Middle frontal gyrus (tissue), 1 donor: ENCODE results near the gene LBX2.
"Not testable (repeated sequence)": the region's sequence is repeated elsewhere in the genome, so short reads cannot be mapped to it uniquely, and the experiment has no call there.

Experiments used
- DNase-seq: peaks from one replicate; pipeline ENCODE4 v3.0.0-alpha.2; 2015; ENCODE audit warnings: low spot score; ENCODE audit errors: extremely low spot score

The LBX2 gene

GRCh38 chr2:74504591-74504990 lies 5.2 kb upstream of the LBX2 start:
- no peak for DNase-seq

DNA sequence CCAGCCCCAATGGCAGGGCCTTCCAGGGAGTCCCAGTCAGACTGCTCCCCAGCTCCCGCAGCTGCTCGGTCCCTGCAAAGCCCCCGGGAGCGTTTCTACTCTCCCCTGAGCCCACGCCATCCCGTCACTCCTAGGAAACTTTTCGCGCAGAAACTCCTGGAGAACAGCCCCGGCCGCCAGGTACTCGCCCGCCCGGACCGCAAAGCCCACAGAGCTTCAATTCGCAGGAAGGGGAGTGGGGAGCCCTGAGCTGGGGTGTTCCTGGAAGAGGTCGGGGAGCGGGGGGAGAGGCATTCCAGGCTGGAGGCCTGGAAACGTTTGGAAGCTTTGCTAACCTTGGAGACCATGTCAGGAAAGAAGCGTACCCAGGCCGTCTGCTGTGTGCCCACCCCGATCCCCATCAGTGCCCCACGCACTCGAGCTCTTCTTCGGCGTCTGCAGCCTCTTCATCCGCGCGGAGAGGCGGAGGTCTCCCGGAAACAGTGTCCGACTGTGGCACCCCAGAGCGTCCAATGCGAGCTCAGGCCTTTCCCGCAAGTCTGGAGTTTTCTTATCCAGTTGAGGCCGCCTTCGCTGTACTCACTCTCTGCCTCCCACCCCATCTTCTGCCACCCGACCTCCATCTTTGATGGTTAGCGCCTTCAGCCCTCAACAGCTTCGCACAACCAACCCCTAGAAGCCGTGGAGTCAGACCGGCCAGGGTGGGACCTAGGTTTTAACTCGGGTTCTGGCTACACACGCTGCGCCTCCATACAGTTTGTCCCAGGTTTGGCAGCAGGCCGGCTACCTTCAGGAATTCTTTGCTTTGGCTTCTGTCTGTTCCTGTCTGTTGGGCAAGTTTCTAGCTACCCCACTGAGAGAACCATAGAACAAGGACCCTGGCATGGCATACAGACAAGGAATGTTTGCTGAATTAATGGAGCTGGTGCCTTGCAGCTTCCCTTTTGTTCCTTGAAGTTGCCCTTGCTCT lies 4.4 kb upstream of the LBX2 start:
- DNase-seq: no peak

DNA sequence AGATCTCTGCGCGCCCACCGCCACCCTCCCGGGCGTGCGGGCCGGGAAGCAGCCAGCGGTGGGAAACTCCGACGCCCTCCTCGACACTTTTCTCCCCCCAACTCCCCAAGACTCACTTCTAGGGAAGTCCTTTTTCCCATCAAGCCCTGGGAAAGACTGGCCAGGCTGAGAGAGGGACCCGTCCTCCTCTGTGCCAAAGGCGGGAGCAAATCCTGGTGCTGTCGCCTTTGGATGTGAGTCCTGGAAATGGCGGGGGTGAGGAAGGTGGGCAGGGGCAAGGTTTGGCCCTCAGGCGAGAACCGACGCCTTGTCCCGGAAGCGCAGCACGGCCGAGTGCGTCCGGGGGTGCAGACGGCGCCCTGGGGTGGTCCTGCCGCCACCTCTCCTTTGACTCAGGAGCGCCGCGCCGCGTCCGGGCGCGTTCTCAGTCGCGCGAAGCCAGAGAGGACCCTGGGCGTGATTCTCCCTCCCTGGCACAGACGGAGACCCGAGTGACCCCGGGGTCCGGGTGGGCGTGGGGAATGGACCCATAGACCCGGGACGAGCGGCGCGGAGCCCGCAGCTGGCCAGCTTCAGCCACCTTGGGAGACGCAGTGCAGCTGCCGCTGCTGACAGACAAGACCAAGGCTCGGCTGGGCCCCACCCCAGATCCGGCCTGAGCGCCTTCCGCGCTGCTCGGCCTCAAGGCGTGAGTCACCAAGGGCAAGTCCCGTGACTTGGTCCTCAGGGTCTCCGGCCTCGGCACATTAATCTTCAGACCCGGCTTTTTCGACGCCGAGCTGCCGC lies 3.5 kb upstream of the LBX2 start:
- DNase-seq: no peak

- DNase-seq: no peak
These were observed 2.8 kb upstream of the LBX2 start for GRCh38 chr2:74502147-74502719.

DNA sequence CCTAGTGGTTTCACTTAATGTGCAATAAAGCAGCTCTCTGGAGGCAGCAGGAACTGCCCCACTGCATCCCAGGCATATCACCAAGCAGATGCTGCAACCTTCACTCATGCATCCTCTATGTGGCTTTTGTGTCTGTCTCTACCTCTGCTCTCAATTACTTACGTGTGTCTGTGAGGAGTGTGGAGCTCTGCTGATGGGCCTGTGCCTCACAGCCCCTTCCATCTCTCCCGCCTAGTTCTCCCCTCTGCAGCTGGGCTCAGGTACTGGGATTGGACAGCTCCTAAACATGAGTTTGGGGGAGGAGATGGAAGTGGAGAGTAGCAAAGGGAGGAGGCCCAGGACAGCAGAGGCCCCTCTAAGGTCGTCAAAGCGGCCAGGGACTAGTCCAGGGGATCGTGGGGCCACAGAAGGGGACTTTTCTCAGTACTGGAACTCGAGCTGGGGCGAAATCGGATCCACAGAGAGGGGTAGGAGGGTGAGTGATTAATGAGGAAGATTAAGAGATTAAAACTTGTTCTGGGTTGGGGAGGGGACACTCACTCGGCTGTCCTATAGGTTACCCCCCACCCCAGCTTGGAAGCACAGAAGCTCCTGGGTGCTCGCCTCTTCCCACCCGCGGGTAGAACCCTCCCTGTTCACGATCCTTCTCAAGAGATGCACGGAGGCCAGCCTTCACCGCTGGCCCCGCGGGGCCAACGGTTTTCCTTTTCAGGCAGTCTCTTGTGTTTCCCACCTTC lies 2.1 kb upstream of the LBX2 start:
- no peak for DNase-seq

DNA sequence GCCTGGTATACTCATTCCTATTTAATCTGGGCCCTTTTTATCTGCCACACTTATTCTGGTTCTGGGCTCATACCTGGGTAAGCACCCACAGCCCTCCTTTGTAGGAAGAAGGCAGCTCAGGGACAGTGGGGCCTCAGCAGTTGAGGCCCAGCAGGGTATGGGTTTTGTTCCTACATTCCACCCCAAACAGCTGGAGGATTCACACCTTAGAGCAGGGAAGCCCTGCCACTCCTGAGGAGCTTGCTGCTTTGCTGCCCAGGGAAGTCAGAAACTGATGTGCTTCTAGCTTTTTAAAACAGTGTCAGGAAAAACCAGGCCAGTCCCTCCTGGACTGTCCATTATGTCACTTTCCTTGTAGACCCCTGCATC lies 1.2 kb upstream of the LBX2 start:
- DNase-seq: no peak

DNA sequence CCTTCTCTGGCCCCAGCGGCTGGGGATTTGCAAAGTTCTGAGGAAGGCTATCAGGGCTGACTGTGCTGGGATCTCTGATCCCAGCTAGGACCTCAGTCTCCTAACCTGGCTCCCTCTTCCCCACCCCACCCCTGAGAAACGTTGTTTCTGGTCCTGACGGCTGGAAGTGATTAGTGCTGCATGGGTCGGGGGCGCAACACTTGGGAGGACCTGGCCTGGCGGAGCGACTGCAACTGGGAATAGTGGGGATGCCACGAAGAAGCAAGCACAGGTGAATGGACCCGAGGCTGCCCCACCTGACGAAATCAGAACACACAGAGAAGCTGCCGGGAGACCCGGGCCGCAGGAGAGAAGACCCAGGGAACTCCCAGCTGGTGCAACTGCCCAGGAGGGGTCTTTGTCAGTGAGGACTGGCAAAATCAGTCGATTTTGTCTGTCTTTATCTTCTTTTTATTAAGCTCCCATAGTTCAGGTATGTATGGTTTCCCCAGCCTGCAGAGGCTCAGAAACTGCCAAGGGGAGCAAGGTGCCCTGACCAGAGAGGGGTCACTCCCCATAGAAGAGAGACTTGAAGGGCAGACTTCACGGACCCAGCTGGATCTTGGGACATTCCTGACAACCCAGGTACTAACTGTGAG lies 656 bp upstream of the LBX2 start:
- no peak for DNase-seq

DNA sequence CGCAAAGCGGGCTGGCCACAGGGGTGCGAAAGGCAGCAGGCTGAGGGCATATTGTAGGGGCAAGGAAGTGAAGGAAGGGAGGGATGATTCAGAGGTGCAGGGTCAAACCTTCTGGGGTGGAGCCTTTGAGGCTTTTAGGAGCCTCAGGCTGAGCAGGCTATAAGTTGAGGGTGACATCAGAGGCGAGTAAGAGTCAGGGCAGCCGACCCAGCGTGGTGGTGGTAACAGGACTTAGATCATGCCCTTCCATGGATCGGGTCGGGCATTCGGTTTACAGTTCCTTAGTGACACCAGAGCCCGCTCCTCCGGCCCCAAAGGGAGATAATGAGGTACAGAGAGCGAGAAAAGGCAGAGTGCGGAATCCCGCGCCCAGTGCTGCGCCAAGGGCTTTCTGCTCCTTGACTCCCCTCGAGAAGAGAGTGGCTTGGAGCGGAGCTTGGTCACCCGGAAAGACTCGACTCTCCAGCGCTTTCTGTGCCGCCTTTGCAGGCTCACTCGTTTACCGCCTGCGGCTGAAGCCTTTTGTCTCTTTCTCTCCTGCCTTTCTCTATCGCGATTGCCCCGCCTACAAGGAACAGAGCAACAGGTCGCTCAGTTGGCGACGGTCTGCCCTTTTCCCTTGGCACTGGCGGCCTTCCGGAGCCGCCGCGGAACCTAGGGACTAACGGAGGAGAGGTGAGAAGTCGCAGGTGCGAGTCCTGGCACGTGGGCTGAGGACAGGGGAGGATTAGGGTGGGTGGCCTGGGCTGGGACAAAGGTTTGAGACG lies 720 bp downstream of the LBX2 start:
- DNase-seq: no peak

DNA sequence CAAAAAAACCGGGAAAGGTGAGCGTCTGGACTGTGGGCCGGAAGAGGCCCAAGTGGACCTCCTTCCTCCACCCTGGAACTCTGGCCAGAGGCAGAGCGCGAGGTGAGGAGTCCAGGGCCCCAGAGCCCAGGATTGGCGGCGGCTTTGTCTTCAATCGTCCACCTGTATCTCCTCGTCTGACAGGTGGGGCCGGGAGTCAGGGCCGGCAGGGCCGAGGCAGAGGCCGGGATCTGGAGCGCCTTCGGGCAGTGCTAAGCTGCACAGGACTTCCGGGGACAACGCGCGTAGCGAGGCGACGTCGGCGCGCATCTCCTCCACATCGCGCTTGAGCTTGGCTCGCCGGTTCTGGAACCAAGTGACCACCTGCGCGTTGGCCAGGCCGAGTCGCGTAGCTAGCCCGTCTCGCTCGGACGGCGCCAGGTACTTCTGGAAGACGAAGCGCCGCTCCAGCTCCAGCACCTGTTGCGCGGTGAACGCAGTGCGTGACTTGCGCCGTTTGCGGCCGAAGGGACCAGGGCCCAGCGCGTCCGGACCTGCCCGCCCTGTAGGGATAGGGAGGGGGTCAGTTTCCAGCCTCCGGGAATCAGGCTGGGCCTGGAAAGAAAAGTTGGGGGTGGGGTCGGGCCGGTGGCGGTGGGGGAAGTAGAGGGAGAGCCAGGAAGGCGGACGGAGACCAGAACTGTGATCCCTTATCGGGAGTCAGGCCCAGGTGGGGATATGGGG lies 1.5 kb downstream of the LBX2 start:
- no peak for DNase-seq

DNA sequence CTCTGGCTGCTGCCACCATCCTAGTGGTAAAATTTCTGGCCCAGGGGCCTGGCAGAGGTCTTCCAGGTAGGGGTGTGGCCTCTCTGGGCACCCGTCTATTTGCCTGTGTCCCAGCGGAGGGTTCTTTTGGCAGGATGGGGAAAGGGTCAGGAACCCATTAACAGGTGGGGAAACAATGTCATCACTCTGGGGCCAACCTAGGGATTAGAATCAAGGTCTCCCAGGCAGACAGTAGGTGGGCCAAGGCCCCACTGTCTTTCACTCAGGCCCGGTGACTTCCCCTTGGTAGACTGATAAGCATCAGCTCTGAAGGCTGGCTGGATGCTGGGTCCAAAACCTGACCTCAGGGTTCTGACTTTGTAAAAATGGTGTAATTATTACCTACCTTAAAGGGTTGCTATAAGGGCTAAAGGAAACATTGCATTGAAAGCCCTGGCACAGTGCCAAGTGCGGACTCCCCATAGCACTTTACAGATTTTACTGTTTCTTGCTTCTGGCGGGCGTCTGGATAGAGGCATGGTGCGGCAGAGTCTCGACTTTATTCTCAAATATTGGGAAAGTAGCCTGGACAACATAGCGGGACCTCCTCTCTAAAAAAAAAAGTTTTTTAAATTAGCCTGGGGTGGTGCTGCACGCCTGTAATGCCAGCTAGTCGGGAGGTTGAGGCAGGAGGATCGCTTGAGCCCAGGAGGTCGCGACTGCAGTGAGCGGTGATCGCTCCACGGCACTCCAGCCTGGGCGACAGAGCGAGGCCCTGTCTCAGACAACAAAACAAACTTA lies 2.2 kb downstream of the LBX2 start:
- DNase-seq: no peak

GRCh38 chr2:74495440-74495839 lies 4.0 kb downstream of the LBX2 start:
- DNase-seq: no peak

- no peak for DNase-seq
These were observed 5.9 kb downstream of the LBX2 start for GRCh38 chr2:74493546-74493945.

GRCh38 chr2:74491648-74492544 lies 7.5 kb downstream of the LBX2 start:
- no peak for DNase-seq

GRCh38 chr2:74489906-74490305 lies 9.5 kb downstream of the LBX2 start:
- DNase-seq: no peak

DNA sequence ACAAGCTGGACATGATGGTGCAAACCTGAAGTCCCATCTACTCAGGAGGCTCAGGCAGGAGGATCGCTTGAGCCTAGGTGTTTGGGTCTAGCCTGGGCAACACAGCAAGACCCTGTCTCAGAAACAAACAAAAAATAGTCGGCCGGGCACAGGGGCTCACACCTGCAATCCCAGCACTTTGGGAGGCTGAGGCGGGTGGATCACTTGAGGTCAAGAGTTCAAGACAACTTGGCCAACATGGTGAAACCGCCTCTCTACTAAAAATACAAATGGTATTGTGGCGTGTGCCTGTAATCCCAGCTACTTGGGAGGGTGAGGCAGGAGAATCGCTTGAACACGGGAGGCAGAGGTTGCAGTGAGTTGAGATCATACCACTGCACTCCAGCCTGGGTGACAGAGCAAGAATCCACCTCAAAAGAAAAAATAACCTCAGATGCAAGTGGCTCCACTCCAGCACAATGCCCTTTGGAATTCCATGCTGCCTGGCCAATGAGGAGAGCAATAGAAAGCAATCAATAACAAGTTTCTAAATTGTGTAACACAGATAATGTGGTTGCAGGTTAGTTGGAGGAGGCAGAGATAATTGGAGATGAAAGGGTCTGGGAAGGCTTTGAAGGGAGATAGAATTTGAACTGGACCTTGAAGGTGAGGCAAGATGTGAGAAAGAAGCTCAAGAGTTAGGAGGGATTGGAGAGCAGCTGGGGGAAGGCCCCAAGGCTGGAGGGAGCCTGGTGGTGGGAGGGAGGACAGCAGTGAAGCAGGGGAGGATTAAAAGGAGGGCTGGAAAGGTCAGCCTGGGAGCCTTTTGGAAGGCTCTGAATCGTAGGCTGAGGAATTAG lies 10.5 kb downstream of the LBX2 start:
- no peak for DNase-seq

DNA sequence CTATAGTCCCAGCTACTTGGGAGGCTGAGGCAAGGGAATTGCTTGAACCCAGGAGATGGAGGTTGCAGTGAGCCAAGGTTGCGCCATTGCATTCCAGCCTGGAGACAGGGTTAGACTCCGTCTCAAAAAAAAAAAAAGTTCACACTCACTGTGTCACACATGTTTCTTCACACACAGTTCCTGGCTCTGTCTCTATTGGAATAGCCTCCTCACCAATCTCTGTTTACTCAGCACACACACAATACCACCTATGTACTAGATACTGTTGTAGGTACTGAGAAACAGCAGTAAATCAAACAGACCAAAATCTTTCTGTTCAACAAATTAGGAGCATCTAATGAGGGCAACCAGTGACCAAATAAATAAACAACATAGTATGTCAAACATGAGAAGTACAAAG lies 13.3 kb downstream of the LBX2 start:
- DNase-seq: no peak

DNA sequence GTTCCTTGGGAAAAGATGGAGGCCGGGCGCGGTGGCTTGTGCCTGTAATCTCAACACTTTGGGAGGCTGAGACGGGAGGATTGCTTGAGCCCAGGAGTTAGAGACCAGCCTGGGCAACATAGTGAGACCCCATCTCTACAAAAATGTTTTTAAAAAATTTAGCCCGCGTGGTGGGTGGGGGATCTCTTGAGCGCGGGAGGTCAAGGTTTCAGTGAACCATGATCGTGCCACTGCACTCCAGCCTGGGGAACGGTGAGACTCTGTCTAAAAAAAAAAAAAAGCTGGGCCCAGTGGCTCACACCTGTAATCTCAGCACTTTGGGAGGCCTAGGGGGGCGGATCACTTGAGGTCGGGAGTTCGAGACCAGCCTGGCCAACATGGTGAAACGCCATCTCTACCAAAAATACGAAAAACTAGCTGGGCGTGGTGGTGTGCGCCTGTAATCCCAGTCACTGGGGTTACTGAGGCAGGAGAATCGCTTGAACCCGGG lies 15.7 kb downstream of the LBX2 start:
- DNase-seq: not testable (repeated sequence)
